OCI-LY1 (cell line): ENCODE results near the gene TCEA3.

Experiments
- H2AFZ ChIP-seq: fragments of 200-600 bp; sonication (generic), shearing (Covaris generic); 2 replicates; pipeline ENCODE4 v1.6.0; 2014; ENCODE audit warnings: antibody characterized with exemption, mild to moderate bottlenecking, low read length
- H3F3A ChIP-seq: fragments of 200-600 bp; sonication (generic), shearing (Covaris generic); 2 replicates; pipeline ENCODE4 v1.6.0; 2014; ENCODE audit warnings: mild to moderate bottlenecking, antibody characterized with exemption, low read length, moderate library complexity; ENCODE audit not compliant: insufficient read depth
- H3K27ac ChIP-seq: fragments of 200-600 bp; sonication (generic); 2 replicates; pipeline ENCODE4 v1.5.1; 2014; ENCODE audit warnings: low read length, mixed run types, mild to moderate bottlenecking, low read depth; ENCODE audit not compliant: poor library complexity, severe bottlenecking
- H3K27me3 ChIP-seq: fragments of 200-600 bp; sonication (generic); 2 replicates; pipeline ENCODE4 v1.6.0; 2014; ENCODE audit warnings: antibody characterized with exemption, mild to moderate bottlenecking, low read length, moderate library complexity; ENCODE audit not compliant: insufficient read depth
- H3K36me3 ChIP-seq: fragments of 200-600 bp; sonication (generic); 2 replicates; pipeline ENCODE4 v1.6.1; 2014; ENCODE audit warnings: mild to moderate bottlenecking, antibody characterized with exemption, low read length, moderate library complexity, mixed read lengths; ENCODE audit not compliant: insufficient read depth
- H3K4me1 ChIP-seq: fragments of 200-600 bp; sonication (generic); 2 replicates; pipeline ENCODE4 v1.5.1; 2014; ENCODE audit warnings: mild to moderate bottlenecking, low read length, moderate library complexity; ENCODE audit not compliant: insufficient read depth, severe bottlenecking
- H3K4me2 ChIP-seq: fragments of 200-600 bp; sonication (generic), shearing (Covaris generic); 2 replicates; pipeline ENCODE4 v1.6.1; 2014; ENCODE audit warnings: low read length
- H3K4me3 ChIP-seq: fragments of 200-600 bp; sonication (generic); 2 replicates; pipeline ENCODE4 v1.5.1; 2014; ENCODE audit warnings: low read length, low read depth, mild to moderate bottlenecking, mixed read lengths; ENCODE audit not compliant: poor library complexity, severe bottlenecking
- H3K79me2 ChIP-seq: fragments of 200-600 bp; shearing (Covaris generic); 2 replicates; pipeline ENCODE4 v1.6.1; 2016; ENCODE audit warnings: mixed run types, low read length, mixed read lengths; ENCODE audit not compliant: insufficient read depth
- H3K9ac ChIP-seq: fragments of 200-600 bp; sonication (generic), shearing (Covaris generic); 2 replicates; pipeline ENCODE4 v1.6.1; 2014; ENCODE audit warnings: mild to moderate bottlenecking, low read length, mixed read lengths
- H3K9me2 ChIP-seq: fragments of 200-600 bp; sonication (generic), shearing (Covaris generic); 2 replicates; pipeline ENCODE4 v1.6.1; 2014; ENCODE audit warnings: low read depth, mild to moderate bottlenecking, low read length, mixed read lengths
- H3K9me3 ChIP-seq: fragments of 200-600 bp; shearing (Covaris generic); 2 replicates; pipeline ENCODE4 v1.6.1; 2014; ENCODE audit warnings: low read length, mixed read lengths
- H4K20me1 ChIP-seq: fragments of 200-600 bp; sonication (generic), shearing (Covaris generic); 2 replicates; pipeline ENCODE4 v1.6.0; 2016; ENCODE audit warnings: mild to moderate bottlenecking, low read length; ENCODE audit not compliant: insufficient read depth
- CTCF ChIP-seq: fragments of 200-600 bp; sonication (generic), shearing (Covaris generic); IDR thresholded peaks from 2 replicates; pipeline ENCODE4 v1.5.1; 2017; ENCODE audit warnings: mild to moderate bottlenecking, antibody characterized with exemption, low read length, moderate library complexity, mixed read lengths
- EZH2 ChIP-seq: fragments of 200-600 bp; sonication (generic), shearing (Covaris generic); IDR thresholded peaks from 2 replicates; pipeline ENCODE4 v1.8.0; 2017; ENCODE audit warnings: borderline replicate concordance, mixed run types, mild to moderate bottlenecking, antibody characterized with exemption, low read length, moderate library complexity, mixed read lengths

Gene TCEA3

GRCh38 chr1:23389837-23390321 lies 34.7 kb downstream of the TCEA3 start:
- Histone ChIP-seq H3K4me1 (no peaks in the 10 kb centered on the region), H3K9me3 (no peaks in the 10 kb centered on the region), H3K4me2 (no peak overlapping the region), H4K20me1 (no peaks in the 10 kb centered on the region), H3K9ac (no peak overlapping the region), H3K4me3 (no peak overlapping the region), H2AFZ (no peak overlapping the region), H3K79me2 (no peaks in the 10 kb centered on the region), H3K27me3 (peaks cover 4% of the 10 kb centered on the region; the same call in 1 of the 2 replicates), H3K9me2 (no peaks in the 10 kb centered on the region), H3K36me3 (no peaks in the 10 kb centered on the region), H3F3A (no peaks in the 10 kb centered on the region), H3K27ac (no peak overlapping the region)
- TF ChIP-seq CTCF (no peak), EZH2 (no peak)

- Histone ChIP-seq H3K4me2 (no peak overlapping the region), H3K4me3 (no peak overlapping the region), H3K36me3 (no peaks in the 10 kb centered on the region), H3K4me1 (no peaks in the 10 kb centered on the region), H2AFZ (no peak overlapping the region), H3K9ac (no peak overlapping the region), H3K27me3 (peaks cover 6% of the 10 kb centered on the region; the same call in 1 of the 2 replicates), H3K9me3 (no peaks in the 10 kb centered on the region), H3K9me2 (no peaks in the 10 kb centered on the region), H3F3A (no peaks in the 10 kb centered on the region), H3K79me2 (no peaks in the 10 kb centered on the region), H4K20me1 (no peaks in the 10 kb centered on the region), H3K27ac (no peak overlapping the region)
- no peak for TF ChIP-seq EZH2
- no peak for TF ChIP-seq CTCF
Measured at GRCh38 chr1:23387494-23387893, 37.1 kb downstream of the TCEA3 start.

DNA sequence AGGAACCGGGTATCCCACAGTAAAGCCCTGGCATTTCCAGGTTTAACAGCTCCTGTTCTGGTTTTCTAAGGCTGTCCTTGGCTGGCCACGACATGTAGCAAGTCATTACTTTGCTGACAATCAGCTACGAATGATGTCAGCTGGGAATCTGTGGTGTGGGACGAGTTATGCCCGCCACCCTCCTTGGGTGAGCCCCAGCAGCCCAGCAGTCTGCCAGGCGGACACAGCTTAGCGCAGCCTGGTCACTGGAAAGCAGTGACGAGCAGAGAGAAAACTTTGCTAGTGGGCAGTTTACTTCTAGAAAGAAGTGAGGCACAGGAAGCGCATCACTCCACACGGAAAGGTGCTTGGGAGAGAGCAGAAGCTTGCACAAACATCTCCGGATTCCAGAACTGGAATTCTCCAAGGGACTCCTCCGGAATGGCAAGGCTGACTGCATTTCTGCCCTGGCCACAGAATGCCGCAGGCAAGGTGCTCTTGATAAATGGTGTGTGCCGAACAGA lies 39.4 kb downstream of the TCEA3 start:
- Histone ChIP-seq H3K9ac (no peak overlapping the region), H3F3A (no peaks in the 10 kb centered on the region), H3K4me1 (no peaks in the 10 kb centered on the region), H3K9me2 (no peaks in the 10 kb centered on the region), H3K27ac (no peak overlapping the region), H3K9me3 (no peaks in the 10 kb centered on the region), H3K4me2 (no peak overlapping the region), H3K36me3 (no peaks in the 10 kb centered on the region), H4K20me1 (no peaks in the 10 kb centered on the region), H3K27me3 (peaks cover 9% of the 10 kb centered on the region; the same call in 1 of the 2 replicates), H3K4me3 (no peak overlapping the region), H3K79me2 (no peaks in the 10 kb centered on the region), H2AFZ (no peak overlapping the region)
- no peak for TF ChIP-seq CTCF
- no peak for TF ChIP-seq EZH2
